Stimulated activated CD4-positive, alpha-beta T cell treated with anti-CD3 and anti-CD28 coated beads, Interleukin-4, amount 100 ng/mL, for 4 hours (primary cell): ENCODE measurements around the gene LRP8.
A peak's percentile ranks its signal among the peaks of the same experiment; 100 is the strongest.
"Not testable (repeated sequence)": the region's sequence is repeated elsewhere in the genome, so short reads cannot be mapped to it uniquely, and the experiment has no call there.

Experiments used
- DNase-seq, 2 experiments: peaks; one replicate each; pipeline ENCODE4 v3.0.0-alpha.2; 2020

The LRP8 gene

GRCh38 chr1:53206083-53206685 is 121.7 kb downstream of the LRP8 start:
- DNase-seq = not testable (repeated sequence)

- DNase-seq = not testable (repeated sequence)
Measured at GRCh38 chr1:53205496-53205895, 122.4 kb downstream of the LRP8 start.

GRCh38 chr1:53203466-53203865 is 124.4 kb downstream of the LRP8 start:
- no peak for DNase-seq

GRCh38 chr1:53198241-53198651 is 129.6 kb downstream of the LRP8 start:
- no peak for DNase-seq

GRCh38 chr1:53197291-53198200 is 130.3 kb downstream of the LRP8 start:
- DNase-seq = no peak

GRCh38 chr1:53196485-53197290 is 131.2 kb downstream of the LRP8 start, which contains the start of gene CPT2:
Gene CPT2 (plus strand): TSS chr1:53196824. CDS start chr1:53196944, 120 bp downstream.
- DNase-seq = peak; percentile 87 to 90

- no peak for DNase-seq
Measured at GRCh38 chr1:53196017-53196484, 131.8 kb downstream of the LRP8 start.

- DNase-seq = no peak
Measured at GRCh38 chr1:53195246-53196016, 132.4 kb downstream of the LRP8 start.
